IMR-90 (cell line): ENCODE measurements around the gene SYP. TPM values are rescaled to one million over a fixed set of nuclear protein-coding genes. Genes with fewer than 3 reads are reported as not detected.

Experiments
- ATAC-seq: fragments of 200-7000 bp; cut with Tn5 transposase; 2 replicates; pipeline ENCODE4 v1.9.1; 2020; ENCODE audit warnings: low read depth, mild to moderate bottlenecking, moderate library complexity
- BruUV-seq: library from RNA; stranded (reverse); fragments of 400-500 nt; replicated peaks from 2 replicates; lab custom pipeline; 2021; lab: Mats Ljungman, UMichigan
- CTCF ChIA-PET: fragments of 300-600 bp; formaldehyde crosslinking; extraction: SDS; loops from one replicate; lab custom pipeline; 2021; ENCODE audit warnings: antibody characterized with exemption; lab: Yijun Ruan, JAX
- POLR2A ChIA-PET: fragments of 300-600 bp; sonication (Branson Sonifier 250); formaldehyde crosslinking; loops from one replicate; lab custom pipeline; 2022; ENCODE audit warnings: antibody characterized with exemption; ENCODE audit not compliant: unreplicated experiment; lab: Charles Lee
- DNase-seq: peaks from one replicate; pipeline ENCODE4 v3.0.0; 2013
- H2AFZ ChIP-seq: replicated peaks from 2 replicates; pipeline ENCODE3; 2013; ENCODE audit warnings: low read length, mild to moderate bottlenecking; ENCODE audit not compliant: poor library complexity
- H2AK5ac ChIP-seq: 2 replicates; pipeline ENCODE4 v1.6.1; 2013; ENCODE audit warnings: low read depth, low read length, inconsistent platforms
- H2AK9ac ChIP-seq: replicated peaks from 2 replicates; pipeline ENCODE3; 2013; ENCODE audit warnings: mild to moderate bottlenecking, low read depth, low read length, moderate library complexity; ENCODE audit not compliant: poor library complexity
- H2BK120ac ChIP-seq: 2 replicates; pipeline ENCODE4 v1.6.1; 2013; ENCODE audit warnings: low read depth, low read length, inconsistent platforms
- H2BK15ac ChIP-seq: 3 replicates; pipeline ENCODE4 v1.6.1; 2013; ENCODE audit warnings: low read depth, low read length, inconsistent platforms
- H2BK20ac ChIP-seq: 2 replicates; pipeline ENCODE4 v1.6.1; 2013; ENCODE audit warnings: low read depth, mild to moderate bottlenecking, inconsistent platforms, low read length, moderate library complexity
- H2BK5ac ChIP-seq: 2 replicates; pipeline ENCODE4 v1.6.1; 2013; ENCODE audit warnings: mild to moderate bottlenecking, low read depth, low read length, inconsistent platforms; ENCODE audit not compliant: poor library complexity, severe bottlenecking
- H3K14ac ChIP-seq: replicated peaks from 2 replicates; pipeline ENCODE4 v1.6.1; 2013; ENCODE audit warnings: low read depth, low read length, inconsistent platforms
- H3K18ac ChIP-seq: 2 replicates; pipeline ENCODE4 v1.6.1; 2013; ENCODE audit warnings: low read depth, low read length, control low read depth
- H3K23ac ChIP-seq: 2 replicates; pipeline ENCODE4 v1.6.1; 2013; ENCODE audit warnings: low read depth, low read length, inconsistent platforms
- H3K27ac ChIP-seq: 2 replicates; pipeline ENCODE4 v1.5.1; 2013; ENCODE audit warnings: mild to moderate bottlenecking, control low read depth, low read length; ENCODE audit not compliant: insufficient read depth
- H3K27me3 ChIP-seq: 2 replicates; pipeline ENCODE4 v1.6.1; 2013; ENCODE audit warnings: low read length; ENCODE audit not compliant: control insufficient read depth, insufficient read depth
- H3K36me3 ChIP-seq: 2 replicates; pipeline ENCODE4 v1.6.1; 2013; ENCODE audit warnings: low read length, mixed read lengths; ENCODE audit not compliant: control insufficient read depth, insufficient read depth
- H3K4ac ChIP-seq: 2 replicates; pipeline ENCODE4 v1.6.1; 2013; ENCODE audit warnings: low read depth, low read length, inconsistent platforms
- H3K4me1 ChIP-seq: 2 replicates; pipeline ENCODE4 v1.6.1; 2013; ENCODE audit warnings: low read length, mixed read lengths; ENCODE audit not compliant: control insufficient read depth, insufficient read depth
- H3K4me2 ChIP-seq: 2 replicates; pipeline ENCODE4 v1.6.1; 2013; ENCODE audit warnings: low read depth, mild to moderate bottlenecking, control low read depth, low read length, moderate library complexity
- H3K4me3 ChIP-seq: 2 replicates; pipeline ENCODE4 v1.5.1; 2013; ENCODE audit warnings: low read depth, mild to moderate bottlenecking, control low read depth, low read length, moderate library complexity; ENCODE audit not compliant: insufficient read depth
- H3K56ac ChIP-seq: 2 replicates; pipeline ENCODE4 v1.6.1; 2013; ENCODE audit warnings: low read length, inconsistent platforms; ENCODE audit not compliant: insufficient read depth; ENCODE audit errors: extremely low read depth
- H3K79me1 ChIP-seq, 2 experiments: 2 replicates each; pipeline ENCODE4 v1.6.1; 2013; ENCODE audit warnings: low read length in 2 of 2, inconsistent platforms in 1 of 2, low read depth in 1 of 2
- H3K9ac ChIP-seq: 2 replicates; pipeline ENCODE4 v1.6.1; 2013; ENCODE audit warnings: low read depth, low read length, control low read depth
- H3K9me1 ChIP-seq: 2 replicates; pipeline ENCODE4 v1.6.1; 2013; ENCODE audit warnings: low read length, inconsistent platforms; ENCODE audit not compliant: insufficient read depth
- H3K9me3 ChIP-seq: 2 replicates; pipeline ENCODE4 v1.6.1; 2013; ENCODE audit warnings: low read length; ENCODE audit not compliant: control insufficient read depth, insufficient read depth
- H4K20me1 ChIP-seq: 2 replicates; pipeline ENCODE4 v1.6.1; 2013; ENCODE audit warnings: low read length, inconsistent platforms; ENCODE audit not compliant: insufficient read depth
- H4K5ac ChIP-seq: 2 replicates; pipeline ENCODE4 v1.6.1; 2013; ENCODE audit warnings: mild to moderate bottlenecking, low read depth, low read length, control low read depth
- H4K8ac ChIP-seq, 2 experiments: 2 replicates each; pipeline ENCODE4 v1.6.1; 2013; ENCODE audit warnings: low read depth in 2 of 2, low read length in 2 of 2, control low read depth in 1 of 2, inconsistent platforms in 1 of 2
- H4K91ac ChIP-seq: 2 replicates; pipeline ENCODE4 v1.6.1; 2013; ENCODE audit warnings: low read depth, low read length, inconsistent platforms; ENCODE audit not compliant: insufficient read depth
- BHLHE40 ChIP-seq: fragments of 150-350 bp; IDR thresholded peaks from 2 replicates; pipeline ENCODE4 v1.6.1; 2016; ENCODE audit warnings: mild to moderate bottlenecking, low read depth, low read length
- CEBPB ChIP-seq: IDR thresholded peaks from 2 replicates; pipeline ENCODE4 v1.6.1; 2012; ENCODE audit warnings: low read depth, low read length, improper control_type of control experiment
- CHD1 ChIP-seq: IDR thresholded peaks from 2 replicates; pipeline ENCODE4 v1.6.1; 2012; ENCODE audit warnings: low read depth, low read length, improper control_type of control experiment
- FOS ChIP-seq: fragments of 150-350 bp; IDR thresholded peaks from 2 replicates; pipeline ENCODE4 v1.6.1; 2016; ENCODE audit warnings: low read depth, low read length
- MAFK ChIP-seq: IDR thresholded peaks from 2 replicates; pipeline ENCODE4 v1.6.1; 2012; ENCODE audit warnings: low read depth, low read length, improper control_type of control experiment
- MAZ ChIP-seq: IDR thresholded peaks from 2 replicates; pipeline ENCODE4 v1.6.1; 2012; ENCODE audit warnings: low read depth, mild to moderate bottlenecking, low read length, improper control_type of control experiment, moderate library complexity, borderline replicate concordance
- MXI1 ChIP-seq: IDR thresholded peaks from 2 replicates; pipeline ENCODE4 v1.6.1; 2012; ENCODE audit warnings: low read depth, mild to moderate bottlenecking, low read length, moderate library complexity, borderline replicate concordance
- NFE2L2 ChIP-seq: fragments of 150-350 bp; IDR thresholded peaks from 2 replicates; pipeline ENCODE4 v1.6.1; 2016; ENCODE audit warnings: low read depth, mild to moderate bottlenecking, low read length
- POLR2A ChIP-seq: IDR thresholded peaks from 2 replicates; pipeline ENCODE4 v1.6.1; 2012; ENCODE audit warnings: mild to moderate bottlenecking, low read depth, low read length
- RAD21 ChIP-seq: IDR thresholded peaks from 2 replicates; pipeline ENCODE4 v1.6.1; 2012; ENCODE audit warnings: low read length, improper control_type of control experiment
- RCOR1 ChIP-seq: IDR thresholded peaks from 2 replicates; pipeline ENCODE4 v1.6.1; 2012; ENCODE audit warnings: mild to moderate bottlenecking, low read length, improper control_type of control experiment; ENCODE audit not compliant: insufficient replicate concordance
- RFX5 ChIP-seq: IDR thresholded peaks from 2 replicates; pipeline ENCODE4 v1.8.0; 2012; ENCODE audit warnings: low read depth, mild to moderate bottlenecking, low read length, moderate library complexity
- SMC3 ChIP-seq: fragments of 150-350 bp; IDR thresholded peaks from 2 replicates; pipeline ENCODE4 v1.6.1; 2016; ENCODE audit warnings: low read depth, mild to moderate bottlenecking, antibody characterized with exemption, low read length, moderate library complexity
- WGBS, 2 experiments: methylation state at CpG; one replicate each; pipeline versions ENCODE4 v1.1.5 to v1.1.7; 2013; ENCODE audit warnings: missing lambda C conversion rate in 2 of 2; ENCODE audit not compliant: insufficient read length in 1 of 2; ENCODE audit errors: extremely low coverage in 2 of 2; 5-methylcytosine and 5-hydroxymethylcytosine counted together
- dilution Hi-C: fragments of 300-500 bp; cut with HindIII; formaldehyde crosslinking; loops from one replicate; pipeline ENCODE4 v1.14.3; 2018; ENCODE audit warnings: low sequenced_read_pairs; ENCODE audit not compliant: unreplicated experiment
- in situ Hi-C: fragments of 300-500 bp; cut with MboI; formaldehyde crosslinking; loops from 3 replicates; pipeline ENCODE4 v1.14.3; 2019; ENCODE audit warnings: low sequenced_read_pairs, inconsistent platforms, mixed read lengths
- intact Hi-C: fragments of 100-400 bp; cut with micrococcal nuclease; formaldehyde crosslinking; loops from 2 replicates; pipeline ENCODE4 v1.10.0; 2022
- polyA plus RNA-seq, 3 experiments: library from polyadenylated mRNA; depleted of rRNA; stranded (reverse); fragments of >200 nt; gene quantifications; 2 replicates each; pipeline ENCODE4 v1.2.3, GENCODE V29; 2012; ENCODE audit warnings: low replicate concordance in 1 of 3
- total RNA-seq: library from RNA; depleted of rRNA; stranded (reverse); fragments of >200 nt; gene quantifications from 2 replicates; pipeline ENCODE4 v1.2.3, GENCODE V29; 2012
- TF ChIP-seq, protein P1 (sequence below): conservative IDR thresholded peaks from 2 replicates; pipeline ENCODE4 v1.5.1; 2012; ENCODE audit warnings: mild to moderate bottlenecking, low read depth, low read length, improper control_type of control experiment
- TF ChIP-seq, protein P2 (sequence below): fragments of 150-350 bp; IDR thresholded peaks from 2 replicates; pipeline ENCODE4 v1.6.1; 2016; ENCODE audit warnings: low read depth, mild to moderate bottlenecking, low read length, moderate library complexity, borderline replicate concordance
- TF ChIP-seq, protein P3 (sequence below): fragments of 150-350 bp; IDR thresholded peaks from 2 replicates; pipeline ENCODE4 v1.6.1; 2017; ENCODE audit warnings: mild to moderate bottlenecking, antibody characterized with exemption, low read length, low read depth

Gene SYP
- total and polyA plus RNA-seq, 2 of the 4 experiments (the other 2 are of a cell fraction) = under 0.01 to 0.05 TPM

GRCh38 chrX:49187526-49187925 is 12.5 kb downstream of the SYP start:
- no peak overlapping the region for H2BK15ac ChIP-seq
- H3K56ac ChIP-seq = no peak overlapping the region
- TF ChIP-seq POLR2A (no peak), RCOR1 (no peak), RFX5 (no peak), MXI1 (no peak), RAD21 (no peak), MAFK (no peak), CEBPB (no peak), MAZ (no peak), NFE2L2 (no peak), SMC3 (no peak), CHD1 (no peak), FOS (no peak), BHLHE40 (no peak)
- TF ChIP-seq, protein P1, sequence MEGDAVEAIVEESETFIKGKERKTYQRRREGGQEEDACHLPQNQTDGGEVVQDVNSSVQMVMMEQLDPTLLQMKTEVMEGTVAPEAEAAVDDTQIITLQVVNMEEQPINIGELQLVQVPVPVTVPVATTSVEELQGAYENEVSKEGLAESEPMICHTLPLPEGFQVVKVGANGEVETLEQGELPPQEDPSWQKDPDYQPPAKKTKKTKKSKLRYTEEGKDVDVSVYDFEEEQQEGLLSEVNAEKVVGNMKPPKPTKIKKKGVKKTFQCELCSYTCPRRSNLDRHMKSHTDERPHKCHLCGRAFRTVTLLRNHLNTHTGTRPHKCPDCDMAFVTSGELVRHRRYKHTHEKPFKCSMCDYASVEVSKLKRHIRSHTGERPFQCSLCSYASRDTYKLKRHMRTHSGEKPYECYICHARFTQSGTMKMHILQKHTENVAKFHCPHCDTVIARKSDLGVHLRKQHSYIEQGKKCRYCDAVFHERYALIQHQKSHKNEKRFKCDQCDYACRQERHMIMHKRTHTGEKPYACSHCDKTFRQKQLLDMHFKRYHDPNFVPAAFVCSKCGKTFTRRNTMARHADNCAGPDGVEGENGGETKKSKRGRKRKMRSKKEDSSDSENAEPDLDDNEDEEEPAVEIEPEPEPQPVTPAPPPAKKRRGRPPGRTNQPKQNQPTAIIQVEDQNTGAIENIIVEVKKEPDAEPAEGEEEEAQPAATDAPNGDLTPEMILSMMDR = no peak
- TF ChIP-seq, protein P2, sequence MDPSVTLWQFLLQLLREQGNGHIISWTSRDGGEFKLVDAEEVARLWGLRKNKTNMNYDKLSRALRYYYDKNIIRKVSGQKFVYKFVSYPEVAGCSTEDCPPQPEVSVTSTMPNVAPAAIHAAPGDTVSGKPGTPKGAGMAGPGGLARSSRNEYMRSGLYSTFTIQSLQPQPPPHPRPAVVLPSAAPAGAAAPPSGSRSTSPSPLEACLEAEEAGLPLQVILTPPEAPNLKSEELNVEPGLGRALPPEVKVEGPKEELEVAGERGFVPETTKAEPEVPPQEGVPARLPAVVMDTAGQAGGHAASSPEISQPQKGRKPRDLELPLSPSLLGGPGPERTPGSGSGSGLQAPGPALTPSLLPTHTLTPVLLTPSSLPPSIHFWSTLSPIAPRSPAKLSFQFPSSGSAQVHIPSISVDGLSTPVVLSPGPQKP = no peak
- TF ChIP-seq, protein P3, sequence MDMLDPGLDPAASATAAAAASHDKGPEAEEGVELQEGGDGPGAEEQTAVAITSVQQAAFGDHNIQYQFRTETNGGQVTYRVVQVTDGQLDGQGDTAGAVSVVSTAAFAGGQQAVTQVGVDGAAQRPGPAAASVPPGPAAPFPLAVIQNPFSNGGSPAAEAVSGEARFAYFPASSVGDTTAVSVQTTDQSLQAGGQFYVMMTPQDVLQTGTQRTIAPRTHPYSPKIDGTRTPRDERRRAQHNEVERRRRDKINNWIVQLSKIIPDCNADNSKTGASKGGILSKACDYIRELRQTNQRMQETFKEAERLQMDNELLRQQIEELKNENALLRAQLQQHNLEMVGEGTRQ = no peak
- peaks cover 3% of the 10 kb centered on the region for H3K4me1 ChIP-seq
- no peak overlapping the region for H3K18ac ChIP-seq
- no peak overlapping the region for H3K14ac ChIP-seq
- H4K91ac ChIP-seq = no peak overlapping the region
- H2BK120ac ChIP-seq = no peak overlapping the region
- H3K36me3 ChIP-seq = peaks cover 2% of the 10 kb centered on the region; the same call in 1 of the 2 replicates
- dilution Hi-C loops = no loop called here
- H2AK9ac ChIP-seq = no peak overlapping the region
- in situ Hi-C loops = no loop called here
- no peak overlapping the region for H3K23ac ChIP-seq
- no CpG with 5 or more reads among the region's 10 CpGs for WGBS, 2 experiments
- H3K4ac ChIP-seq = no peak overlapping the region
- no peaks in the 10 kb centered on the region for H3K27me3 ChIP-seq
- no peak overlapping the region for H3K27ac ChIP-seq
- H2BK5ac ChIP-seq = no peak overlapping the region
- H4K5ac ChIP-seq = no peak overlapping the region
- ChIA-PET CTCF (no interaction called here), POLR2A (no interaction called here)
- no peak overlapping the region for H3K9ac ChIP-seq
- no TSS peak for BruUV-seq
- no peaks in the 10 kb centered on the region for H3K9me3 ChIP-seq
- H4K8ac ChIP-seq = no peak overlapping the region
- H2AFZ ChIP-seq = no peak overlapping the region
- no peak overlapping the region for H3K4me3 ChIP-seq
- H3K9me1 ChIP-seq = peaks cover 3% of the 10 kb centered on the region; the same call in 1 of the 2 replicates
- peaks cover 5 to 22% of the 10 kb centered on the region in 2 experiments; a peak in 2 of 4 replicates for H3K79me1 ChIP-seq
- H3K4me2 ChIP-seq = no peak overlapping the region
- no peaks in the 10 kb centered on the region for H4K20me1 ChIP-seq
- DNase-seq (no peak), ATAC-seq (no peak)
- H2AK5ac ChIP-seq = no peak overlapping the region
- intact Hi-C loops = no loop called here
- no peak overlapping the region for H2BK20ac ChIP-seq
